Testis (tissue), 2 donors: ENCODE measurements around the gene CNTNAP3B.
"Not testable (repeated sequence)": the region's sequence is repeated elsewhere in the genome, so short reads cannot be mapped to it uniquely, and the experiment has no call there.

Source experiments
- POLR2A ChIP-seq: fragments of 450-650 bp; IDR thresholded peaks from one replicate; pipeline ENCODE4 v1.6.1; 2017; ENCODE audit warnings: antibody characterized with exemption, mild to moderate bottlenecking, moderate library complexity
- TF ChIP-seq, protein P1 (sequence below), 3 experiments: fragments of 450-650 bp in 2 of 3; fragments of 200-600 bp in 1 of 3; sonication (generic) in 1 of 3; IDR thresholded peaks; one replicate each; pipeline ENCODE4 v1.5.1; 2016 to 2019; ENCODE audit warnings: antibody characterized with exemption in 3 of 3, mild to moderate bottlenecking in 2 of 3, moderate library complexity in 1 of 3

- TF ChIP-seq, protein P1, sequence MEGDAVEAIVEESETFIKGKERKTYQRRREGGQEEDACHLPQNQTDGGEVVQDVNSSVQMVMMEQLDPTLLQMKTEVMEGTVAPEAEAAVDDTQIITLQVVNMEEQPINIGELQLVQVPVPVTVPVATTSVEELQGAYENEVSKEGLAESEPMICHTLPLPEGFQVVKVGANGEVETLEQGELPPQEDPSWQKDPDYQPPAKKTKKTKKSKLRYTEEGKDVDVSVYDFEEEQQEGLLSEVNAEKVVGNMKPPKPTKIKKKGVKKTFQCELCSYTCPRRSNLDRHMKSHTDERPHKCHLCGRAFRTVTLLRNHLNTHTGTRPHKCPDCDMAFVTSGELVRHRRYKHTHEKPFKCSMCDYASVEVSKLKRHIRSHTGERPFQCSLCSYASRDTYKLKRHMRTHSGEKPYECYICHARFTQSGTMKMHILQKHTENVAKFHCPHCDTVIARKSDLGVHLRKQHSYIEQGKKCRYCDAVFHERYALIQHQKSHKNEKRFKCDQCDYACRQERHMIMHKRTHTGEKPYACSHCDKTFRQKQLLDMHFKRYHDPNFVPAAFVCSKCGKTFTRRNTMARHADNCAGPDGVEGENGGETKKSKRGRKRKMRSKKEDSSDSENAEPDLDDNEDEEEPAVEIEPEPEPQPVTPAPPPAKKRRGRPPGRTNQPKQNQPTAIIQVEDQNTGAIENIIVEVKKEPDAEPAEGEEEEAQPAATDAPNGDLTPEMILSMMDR (IDR thresholded peaks at IDR 0.05), result not testable (repeated sequence)
- not testable (repeated sequence) for TF ChIP-seq POLR2A
These were observed 187.5 kb downstream of the CNTNAP3B start for GRCh38 chr9:41941738-41942137.
